Ramos (cell line): ENCODE data around the gene ZFP90.

Experiments
- in situ Hi-C: fragments of 300-500 bp; cut with MboI; formaldehyde crosslinking; loops from one replicate; pipeline ENCODE4 v1.14.3; 2022; ENCODE audit warnings: low sequenced_read_pairs; ENCODE audit not compliant: unreplicated experiment

ZFP90 gene

GRCh38 chr16:68564382-68564985 is 25.4 kb downstream of the ZFP90 start:
- in situ Hi-C loops: no loop called here

- in situ Hi-C loops: no loop called here
Measured at GRCh38 chr16:68574479-68574878, 35.4 kb downstream of the ZFP90 start.

GRCh38 chr16:68575082-68575481 is 36.0 kb downstream of the ZFP90 start:
- in situ Hi-C loops: no loop called here

GRCh38 chr16:68577352-68577853 is 38.3 kb downstream of the ZFP90 start:
- in situ Hi-C loops: no loop called here

- in situ Hi-C loops: no loop called here
Measured at GRCh38 chr16:68590201-68590994, 51.3 kb downstream of the ZFP90 start.

GRCh38 chr16:68592466-68593337 is 53.6 kb downstream of the ZFP90 start:
- in situ Hi-C loops: no loop called here

- in situ Hi-C loops: no loop called here
Measured at GRCh38 chr16:68596266-68596665, 57.2 kb downstream of the ZFP90 start.

GRCh38 chr16:68599586-68599985 is 60.5 kb downstream of the ZFP90 start:
- in situ Hi-C loops: no loop called here

GRCh38 chr16:68605746-68606145 is 66.7 kb downstream of the ZFP90 start:
- in situ Hi-C loops: no loop called here

- in situ Hi-C loops: no loop called here
Measured at GRCh38 chr16:68607443-68607842, 68.4 kb downstream of the ZFP90 start.

- in situ Hi-C loops: no loop called here
Measured at GRCh38 chr16:68608330-68608729, 69.2 kb downstream of the ZFP90 start.

- in situ Hi-C loops: no loop called here
Measured at GRCh38 chr16:68612996-68613395, 73.9 kb downstream of the ZFP90 start.

GRCh38 chr16:68617734-68618133 is 78.6 kb downstream of the ZFP90 start:
- in situ Hi-C loops: no loop called here
